ENCODE measurements around the gene OR10G7.

DNA sequence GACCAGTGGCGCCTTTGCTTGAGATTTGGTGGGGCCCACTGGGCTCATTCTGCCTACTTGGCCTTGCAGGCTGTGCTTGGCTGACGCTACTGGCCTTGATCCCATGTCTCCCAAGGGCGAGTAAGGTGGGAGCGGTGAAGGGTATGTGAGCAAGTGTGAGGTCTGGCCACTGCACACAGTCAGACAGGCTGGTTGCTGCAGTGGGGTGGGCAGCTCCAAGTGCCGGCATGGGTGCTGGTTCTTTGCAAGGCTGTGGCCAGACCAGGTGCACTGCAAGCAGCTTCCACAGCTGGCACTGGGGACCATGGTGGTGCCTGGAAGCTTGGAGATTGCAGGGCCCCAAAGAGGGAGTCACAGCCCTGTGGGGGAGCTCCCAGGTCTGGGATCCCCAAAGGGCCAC lies 33.4 kb upstream of the OR10G7 start:
- TF ChIP-seq EZH2 (IDR thresholded peaks at IDR 0.05; ENCODE audit: borderline replicate concordance, control insufficient read depth, low read depth, low read length) (no peak), MEF2A (IDR thresholded peaks at IDR 0.05; ENCODE audit: insufficient read depth, low read depth, low read length) (no peak), RAD21 (IDR thresholded peaks at IDR 0.05; ENCODE audit: insufficient read depth, low read depth, low read length) (no peak), GABPA (IDR thresholded peaks at IDR 0.05; ENCODE audit: low read depth) (no peak), POLR2A (IDR thresholded peaks at IDR 0.05; ENCODE audit: low read depth, low read length) (no peak), HDGF (IDR thresholded peaks at IDR 0.05) (no peak), HCFC1 (IDR thresholded peaks at IDR 0.05; ENCODE audit: low read length) (no peak), SMC3 (IDR thresholded peaks at IDR 0.05; ENCODE audit: borderline replicate concordance, low read length) (no peak), ZNF384 (IDR thresholded peaks at IDR 0.05; ENCODE audit: borderline replicate concordance, low read depth, low read length) (no peak), NFYB (IDR thresholded peaks at IDR 0.05; ENCODE audit: insufficient read depth, low read depth, low read length) (no peak)
- TF ChIP-seq, protein P1, sequence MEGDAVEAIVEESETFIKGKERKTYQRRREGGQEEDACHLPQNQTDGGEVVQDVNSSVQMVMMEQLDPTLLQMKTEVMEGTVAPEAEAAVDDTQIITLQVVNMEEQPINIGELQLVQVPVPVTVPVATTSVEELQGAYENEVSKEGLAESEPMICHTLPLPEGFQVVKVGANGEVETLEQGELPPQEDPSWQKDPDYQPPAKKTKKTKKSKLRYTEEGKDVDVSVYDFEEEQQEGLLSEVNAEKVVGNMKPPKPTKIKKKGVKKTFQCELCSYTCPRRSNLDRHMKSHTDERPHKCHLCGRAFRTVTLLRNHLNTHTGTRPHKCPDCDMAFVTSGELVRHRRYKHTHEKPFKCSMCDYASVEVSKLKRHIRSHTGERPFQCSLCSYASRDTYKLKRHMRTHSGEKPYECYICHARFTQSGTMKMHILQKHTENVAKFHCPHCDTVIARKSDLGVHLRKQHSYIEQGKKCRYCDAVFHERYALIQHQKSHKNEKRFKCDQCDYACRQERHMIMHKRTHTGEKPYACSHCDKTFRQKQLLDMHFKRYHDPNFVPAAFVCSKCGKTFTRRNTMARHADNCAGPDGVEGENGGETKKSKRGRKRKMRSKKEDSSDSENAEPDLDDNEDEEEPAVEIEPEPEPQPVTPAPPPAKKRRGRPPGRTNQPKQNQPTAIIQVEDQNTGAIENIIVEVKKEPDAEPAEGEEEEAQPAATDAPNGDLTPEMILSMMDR (IDR thresholded peaks at IDR 0.05 in 2 of 3, conservative IDR thresholded peaks at IDR 0.05 in 1 of 3; ENCODE audit: control insufficient read depth in 2 of 3, extremely low read depth in 1 of 3, insufficient read depth in 1 of 3, low read depth in 3 of 3, low read length in 3 of 3): no peak
